ENCODE measurements around the gene MYO18A.

Gene MYO18A

GRCh38 chr17:29178750-29179231 is 1.4 kb downstream of the MYO18A start:
- TF ChIP-seq ZFX (IDR thresholded peaks at IDR 0.05) (no peak), CTCF (conservative IDR thresholded peaks at IDR 0.05) (no peak)
- peak overlapping the region; percentile 87 for H3K27ac ChIP-seq

GRCh38 chr17:29177871-29178749 is 2.1 kb downstream of the MYO18A start:
- peak overlapping the region; percentile 87 for H3K27ac ChIP-seq
- TF ChIP-seq ZFX (IDR thresholded peaks at IDR 0.05) = no peak
- TF ChIP-seq CTCF (conservative IDR thresholded peaks at IDR 0.05) = no peak

GRCh38 chr17:29177541-29177870 is 2.7 kb downstream of the MYO18A start:
- peak overlapping the region; percentile 87 for H3K27ac ChIP-seq
- no peak for TF ChIP-seq CTCF (conservative IDR thresholded peaks at IDR 0.05)
- no peak for TF ChIP-seq ZFX (IDR thresholded peaks at IDR 0.05)

GRCh38 chr17:29176558-29177351 is 3.4 kb downstream of the MYO18A start:
- TF ChIP-seq ZFX (IDR thresholded peaks at IDR 0.05) (peak; percentile 46; the same call in 1 of the 2 replicates), CTCF (conservative IDR thresholded peaks at IDR 0.05) (no peak)
- H3K27ac ChIP-seq = peak overlapping the region; percentile 87

- TF ChIP-seq CTCF (conservative IDR thresholded peaks at IDR 0.05) = no peak
- TF ChIP-seq ZFX (IDR thresholded peaks at IDR 0.05) = no peak
These were observed 4.8 kb downstream of the MYO18A start for GRCh38 chr17:29175349-29175748.

GRCh38 chr17:29172589-29172988 is 7.6 kb downstream of the MYO18A start:
- no peak overlapping the region for H3K27ac ChIP-seq
- no peak for TF ChIP-seq ZFX (IDR thresholded peaks at IDR 0.05)
- no peak for TF ChIP-seq CTCF (conservative IDR thresholded peaks at IDR 0.05)

More at GRCh38 chr17:29175349-29175748, 4.8 kb downstream of the MYO18A start:
- H3K27ac ChIP-seq = no peak overlapping the region; the same call in 1 of the 2 replicates

- TF ChIP-seq ZFX (IDR thresholded peaks at IDR 0.05) = no peak
- no peak for TF ChIP-seq CTCF (conservative IDR thresholded peaks at IDR 0.05)
These were observed 9.5 kb downstream of the MYO18A start for GRCh38 chr17:29170682-29171081.

More at GRCh38 chr17:29170682-29171081, 9.5 kb downstream of the MYO18A start:
- H3K27ac ChIP-seq = no peak overlapping the region

Data from C4-2B (cell line).